Neural cell (in vitro differentiated cells): ENCODE data around the gene KRABD2.

Source experiments
- H2AFZ ChIP-seq: fragments of 200-600, 300-800 bp; sonication (generic), shearing (Covaris generic); 2 replicates; pipeline ENCODE4 v1.6.0; 2014; ENCODE audit warnings: low read depth, mild to moderate bottlenecking, antibody characterized with exemption, low read length, moderate library complexity
- H3F3A ChIP-seq: fragments of 200-600 bp; shearing (Covaris generic); 2 replicates; pipeline ENCODE4 v1.6.1; 2016; ENCODE audit warnings: mild to moderate bottlenecking, moderate library complexity, mixed read lengths, antibody characterized with exemption, low read length; ENCODE audit not compliant: insufficient read depth, poor library complexity, severe bottlenecking
- H3K27ac ChIP-seq: fragments of 200-600, 300-800 bp; sonication (generic), shearing (Covaris generic); 2 replicates; pipeline ENCODE4 v1.5.1; 2014; ENCODE audit warnings: mild to moderate bottlenecking, low read length, moderate library complexity
- H3K27me3 ChIP-seq: fragments of 300-800, 200-600 bp; sonication (generic), shearing (Covaris generic); 2 replicates; pipeline ENCODE4 v1.6.0; 2014; ENCODE audit warnings: mild to moderate bottlenecking, low read depth, low read length, moderate library complexity; ENCODE audit not compliant: insufficient read depth
- H3K36me3 ChIP-seq: fragments of 300-800, 200-600 bp; sonication (generic), shearing (Covaris generic); 2 replicates; pipeline ENCODE4 v1.5.1; 2014; ENCODE audit warnings: mild to moderate bottlenecking, antibody characterized with exemption, low read length, moderate library complexity; ENCODE audit not compliant: insufficient read depth
- H3K4me2 ChIP-seq: fragments of 300-800, 200-600 bp; sonication (generic), shearing (Covaris generic); 2 replicates; pipeline ENCODE4 v1.6.0; 2014; ENCODE audit warnings: mild to moderate bottlenecking, low read length
- H3K4me3 ChIP-seq: fragments of 300-800, 200-600 bp; sonication (generic), shearing (Covaris generic); 2 replicates; pipeline ENCODE4 v1.5.1; 2014; ENCODE audit warnings: mild to moderate bottlenecking, low read length, moderate library complexity
- H3K79me2 ChIP-seq: fragments of 200-600 bp; shearing (Covaris generic); replicated peaks from 2 replicates; pipeline ENCODE4 v1.6.0; 2014; ENCODE audit warnings: mild to moderate bottlenecking, low read length, moderate library complexity; ENCODE audit not compliant: insufficient read depth
- H3K9ac ChIP-seq: fragments of 300-800, 200-600 bp; sonication (generic), shearing (Covaris generic); 2 replicates; pipeline ENCODE4 v1.6.1; 2016; ENCODE audit warnings: mild to moderate bottlenecking, low read length, mixed read lengths
- H3K9me2 ChIP-seq: fragments of 200-600 bp; shearing (Covaris generic); 2 replicates; pipeline ENCODE4 v1.6.1; 2016; ENCODE audit warnings: mild to moderate bottlenecking, low read length, mixed read lengths; ENCODE audit not compliant: insufficient read depth
- H3K9me3 ChIP-seq: fragments of 200-600, 300-800 bp; sonication (generic), shearing (Covaris generic); 2 replicates; pipeline ENCODE4 v1.6.1; 2016; ENCODE audit warnings: mild to moderate bottlenecking, mixed run types, low read length, moderate library complexity, mixed read lengths
- H4K20me1 ChIP-seq: fragments of 200-600 bp; shearing (Covaris generic); 2 replicates; pipeline ENCODE4 v1.6.1; 2016; ENCODE audit warnings: mild to moderate bottlenecking, mixed run types; ENCODE audit not compliant: insufficient read depth
- CTCF ChIP-seq: fragments of 450-650 bp; IDR thresholded peaks from 2 replicates; pipeline ENCODE4 v1.5.1; 2014; ENCODE audit warnings: antibody characterized with exemption, mild to moderate bottlenecking, moderate library complexity; ENCODE audit not compliant: poor library complexity, severe bottlenecking
- EP300 ChIP-seq: fragments of 450-650 bp; conservative IDR thresholded peaks from 2 replicates; pipeline ENCODE4 v1.6.1; 2014; ENCODE audit warnings: antibody characterized with exemption, mild to moderate bottlenecking, moderate library complexity; ENCODE audit not compliant: poor library complexity, severe bottlenecking
- EZH2 ChIP-seq: fragments of 200-600, 300-800 bp; shearing (Covaris generic), sonication (generic); IDR thresholded peaks from 2 replicates; pipeline ENCODE4 v1.6.1; 2014; ENCODE audit warnings: antibody characterized with exemption, low read length, borderline replicate concordance, mild to moderate bottlenecking; ENCODE audit not compliant: insufficient read depth, poor library complexity, severe bottlenecking
- MXI1 ChIP-seq: fragments of 450-650 bp; conservative IDR thresholded peaks from 2 replicates; pipeline ENCODE4 v1.6.1; 2014; ENCODE audit warnings: antibody characterized with exemption, mild to moderate bottlenecking; ENCODE audit not compliant: poor library complexity, severe bottlenecking
- POLR2AphosphoS5 ChIP-seq: IDR thresholded peaks from 2 replicates; pipeline ENCODE4 v1.6.1; 2012
- RAD21 ChIP-seq: fragments of 450-650 bp; conservative IDR thresholded peaks from 2 replicates; pipeline ENCODE4 v1.6.1; 2014; ENCODE audit warnings: antibody characterized with exemption, mild to moderate bottlenecking, moderate library complexity
- REST ChIP-seq: IDR thresholded peaks from 2 replicates; pipeline ENCODE4 v1.6.1; 2012; ENCODE audit warnings: borderline replicate concordance
- SMC3 ChIP-seq: fragments of 450-650 bp; conservative IDR thresholded peaks from 2 replicates; pipeline ENCODE4 v1.6.1; 2014; ENCODE audit warnings: antibody characterized with exemption, mild to moderate bottlenecking, moderate library complexity; ENCODE audit not compliant: poor library complexity
- TAF1 ChIP-seq: IDR thresholded peaks from 2 replicates; pipeline ENCODE4 v1.6.1; 2012; ENCODE audit warnings: low read depth

Gene KRABD2

GRCh38 chr17:8408371-8408770 is 31.9 kb upstream of the KRABD2 start:
- no peaks in the 10 kb centered on the region for H3K9me2 ChIP-seq
- H4K20me1 ChIP-seq = no peaks in the 10 kb centered on the region
- H3K9me3 ChIP-seq = no peaks in the 10 kb centered on the region
- no peaks in the 10 kb centered on the region for H3K27me3 ChIP-seq
- H3K4me2 ChIP-seq = no peak overlapping the region
- no peak overlapping the region for H2AFZ ChIP-seq
- TF ChIP-seq SMC3 (no peak), EP300 (no peak), EZH2 (no peak), REST (no peak), CTCF (no peak), RAD21 (no peak), POLR2AphosphoS5 (no peak), MXI1 (no peak), TAF1 (no peak)
- H3K79me2 ChIP-seq = no peaks in the 10 kb centered on the region
- no peak overlapping the region for H3K27ac ChIP-seq
- no peaks in the 10 kb centered on the region for H3F3A ChIP-seq
- H3K36me3 ChIP-seq = no peaks in the 10 kb centered on the region
- H3K4me3 ChIP-seq = no peak overlapping the region
- H3K9ac ChIP-seq = no peak overlapping the region

- H3K36me3 ChIP-seq = no peaks in the 10 kb centered on the region
- TF ChIP-seq SMC3 = no peak
- no peak for TF ChIP-seq MXI1
- TF ChIP-seq EZH2 = no peak
- TF ChIP-seq CTCF = no peak
- TF ChIP-seq TAF1 = no peak
- TF ChIP-seq REST = no peak
- no peak for TF ChIP-seq POLR2AphosphoS5
- TF ChIP-seq RAD21 = no peak
- no peak for TF ChIP-seq EP300
- no peak overlapping the region for H2AFZ ChIP-seq
- H3K9ac ChIP-seq = no peak overlapping the region
- no peaks in the 10 kb centered on the region for H3K9me3 ChIP-seq
- H3K79me2 ChIP-seq = no peaks in the 10 kb centered on the region
- H3K27ac ChIP-seq = no peak overlapping the region
- no peak overlapping the region for H3K4me2 ChIP-seq
- H3K27me3 ChIP-seq = no peaks in the 10 kb centered on the region
- H4K20me1 ChIP-seq = no peaks in the 10 kb centered on the region
- H3F3A ChIP-seq = no peaks in the 10 kb centered on the region
- no peaks in the 10 kb centered on the region for H3K9me2 ChIP-seq
- no peak overlapping the region for H3K4me3 ChIP-seq
Observed at GRCh38 chr17:8406174-8406573, 29.7 kb upstream of the KRABD2 start.
